PC-3 (cell line): Measurements from ENCODE around the gene TERB1.

Experiments used
- CTCF ChIP-seq: fragments of 300-600 bp; sonication (generic); conservative IDR thresholded peaks from 2 replicates; pipeline ENCODE4 v1.5.1; 2017; ENCODE audit warnings: antibody characterized with exemption, low read depth, mild to moderate bottlenecking, low read length
- EZH2 ChIP-seq: fragments of 300-600 bp; sonication (generic); IDR thresholded peaks from one replicate; pipeline ENCODE4 v1.6.1; 2017; ENCODE audit warnings: antibody characterized with exemption, mild to moderate bottlenecking, low read length; ENCODE audit not compliant: unreplicated experiment
- EZH2phosphoT487 ChIP-seq: fragments of 300-600 bp; sonication (generic); IDR thresholded peaks from 2 replicates; pipeline ENCODE4 v1.6.1; 2018; ENCODE audit warnings: mild to moderate bottlenecking, antibody characterized with exemption, low read length, borderline replicate concordance

DNA sequence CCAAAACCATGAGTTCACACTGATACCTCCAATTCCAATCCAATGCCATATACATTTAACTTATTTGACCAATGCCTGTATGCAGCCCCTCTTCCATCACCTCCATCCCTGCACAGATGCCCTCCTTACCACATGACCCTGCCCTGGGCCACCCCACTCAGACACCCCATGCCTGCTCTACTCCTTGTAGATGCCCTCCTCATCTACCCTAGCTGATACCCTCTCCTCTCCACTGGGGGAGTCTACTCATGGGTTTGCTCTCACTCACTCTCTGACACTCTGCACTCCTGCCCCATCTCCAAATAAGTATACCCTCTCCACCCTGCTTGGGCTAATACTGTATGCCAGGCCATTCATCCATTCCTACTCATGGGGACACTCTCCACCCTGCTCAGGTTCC lies 88.9 kb downstream of the TERB1 start:
- no peak for TF ChIP-seq CTCF
- no peak for TF ChIP-seq EZH2phosphoT487
- TF ChIP-seq EZH2, result no peak
